Measurements from ENCODE around the gene MANEA. TPM values are rescaled to one million over a fixed set of nuclear protein-coding genes. Genes with fewer than 3 reads are reported as not detected.
A peak's percentile ranks its signal among the peaks of the same experiment; 100 is the strongest.
"Not testable (repeated sequence)": the region's sequence is repeated elsewhere in the genome, so short reads cannot be mapped to it uniquely, and the experiment has no call there.

Gene MANEA, protein sequence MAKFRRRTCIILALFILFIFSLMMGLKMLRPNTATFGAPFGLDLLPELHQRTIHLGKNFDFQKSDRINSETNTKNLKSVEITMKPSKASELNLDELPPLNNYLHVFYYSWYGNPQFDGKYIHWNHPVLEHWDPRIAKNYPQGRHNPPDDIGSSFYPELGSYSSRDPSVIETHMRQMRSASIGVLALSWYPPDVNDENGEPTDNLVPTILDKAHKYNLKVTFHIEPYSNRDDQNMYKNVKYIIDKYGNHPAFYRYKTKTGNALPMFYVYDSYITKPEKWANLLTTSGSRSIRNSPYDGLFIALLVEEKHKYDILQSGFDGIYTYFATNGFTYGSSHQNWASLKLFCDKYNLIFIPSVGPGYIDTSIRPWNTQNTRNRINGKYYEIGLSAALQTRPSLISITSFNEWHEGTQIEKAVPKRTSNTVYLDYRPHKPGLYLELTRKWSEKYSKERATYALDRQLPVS
- 5.7 and 6.3 TPM in 2 replicates for total RNA-seq

DNA sequence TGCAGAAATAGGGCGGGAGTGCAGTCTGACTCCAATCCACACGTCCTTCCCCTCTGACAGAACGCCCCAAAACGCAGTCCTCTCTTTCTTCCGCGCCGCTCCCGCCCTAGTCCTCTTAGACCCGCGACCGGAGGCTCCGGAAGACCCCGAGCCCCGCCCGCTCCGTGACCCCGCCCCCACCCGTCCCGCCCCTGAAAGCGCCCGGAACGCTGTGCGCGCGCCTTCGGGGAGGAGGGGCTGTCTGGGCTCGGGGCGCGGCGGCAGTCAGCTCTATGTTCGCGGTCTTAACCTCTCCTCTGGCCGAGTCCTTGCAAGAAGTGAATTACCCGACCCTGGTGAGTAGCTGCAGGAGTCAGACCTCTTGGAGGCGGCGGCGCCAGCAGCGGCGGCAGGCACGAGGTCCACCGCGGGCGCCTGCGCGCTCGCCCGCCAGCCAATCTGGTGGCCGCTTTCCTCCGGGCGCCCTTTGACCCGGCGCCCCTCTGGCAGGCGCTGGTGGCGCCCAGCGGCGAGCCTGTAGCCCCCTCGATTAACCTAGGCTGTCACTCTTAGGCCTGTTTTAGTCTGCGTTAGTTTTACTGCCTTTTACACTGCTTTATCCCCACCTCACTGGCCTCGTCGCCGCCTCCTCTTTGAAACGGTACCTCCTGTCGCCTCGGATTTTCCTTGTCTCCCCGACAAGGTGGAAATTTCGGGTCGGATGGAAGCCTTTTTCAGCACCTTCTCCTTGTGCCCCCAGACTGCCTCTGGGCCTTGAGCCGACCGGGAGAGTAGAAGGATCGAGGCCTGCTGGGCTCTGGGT, at the start of gene MANEA:
Gene MANEA (plus strand): TSS at position 232 of the 802 bp plus-strand sequence. CDS start 8,905 bp downstream, outside the sequence.
- peak; percentile 74 to 90 for DNase-seq (ENCODE audit: low read depth in 2 of 2)

DNA sequence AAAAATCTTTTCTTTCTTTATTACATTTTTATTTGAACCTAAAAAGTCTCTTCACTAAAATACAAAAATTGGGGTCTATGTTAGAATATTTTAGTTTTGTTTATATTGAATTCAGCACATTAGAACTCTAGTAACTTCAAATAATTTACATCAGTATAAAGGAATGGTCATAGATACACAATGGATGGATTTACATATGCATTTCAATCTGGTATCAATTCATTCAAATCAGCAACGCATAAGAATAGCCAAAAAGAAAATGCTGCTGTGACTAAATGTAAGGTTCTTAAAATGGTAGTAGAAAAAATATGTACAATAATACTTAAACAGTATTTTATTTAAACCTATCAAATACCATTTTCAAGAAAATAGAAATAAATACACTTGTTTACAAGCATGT, 47.6 kb upstream of the MANEA start:
- no peak for DNase-seq (ENCODE audit: low read depth in 2 of 2)

DNA sequence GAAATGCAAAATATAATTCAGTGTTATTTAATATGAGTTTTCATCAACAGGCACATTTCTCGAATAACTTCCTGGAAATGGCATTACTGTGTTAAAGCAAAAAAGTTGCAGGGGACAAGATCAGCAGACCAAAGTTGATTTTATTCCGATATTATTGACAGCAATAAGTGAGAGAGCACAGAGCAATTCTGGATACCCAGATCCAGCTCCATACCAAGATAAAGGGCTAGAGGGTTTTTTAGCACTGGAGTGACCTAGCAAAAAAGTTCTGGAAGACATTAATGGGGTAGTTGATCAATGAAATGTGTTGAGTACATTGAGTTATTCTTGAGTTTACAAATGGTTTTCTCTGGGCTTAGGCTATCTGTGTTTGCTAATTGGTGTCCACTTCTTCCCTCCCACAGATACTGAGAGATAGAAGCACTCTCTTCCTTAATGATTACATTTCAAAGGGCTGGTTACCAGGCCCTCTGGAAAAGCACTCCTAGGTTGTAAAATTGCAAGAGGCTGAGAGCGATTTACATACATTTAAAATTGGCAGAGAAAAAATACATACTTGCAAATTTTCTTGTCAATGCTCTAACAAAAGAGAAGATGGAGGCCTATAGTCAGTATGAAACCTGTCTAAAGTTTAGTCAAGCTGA, 47.0 kb upstream of the MANEA start:
- DNase-seq (ENCODE audit: low read depth in 2 of 2): no peak

GRCh38 chr6:95543798-95544197, 33.5 kb upstream of the MANEA start:
- DNase-seq (ENCODE audit: low read depth in 2 of 2): no peak

DNA sequence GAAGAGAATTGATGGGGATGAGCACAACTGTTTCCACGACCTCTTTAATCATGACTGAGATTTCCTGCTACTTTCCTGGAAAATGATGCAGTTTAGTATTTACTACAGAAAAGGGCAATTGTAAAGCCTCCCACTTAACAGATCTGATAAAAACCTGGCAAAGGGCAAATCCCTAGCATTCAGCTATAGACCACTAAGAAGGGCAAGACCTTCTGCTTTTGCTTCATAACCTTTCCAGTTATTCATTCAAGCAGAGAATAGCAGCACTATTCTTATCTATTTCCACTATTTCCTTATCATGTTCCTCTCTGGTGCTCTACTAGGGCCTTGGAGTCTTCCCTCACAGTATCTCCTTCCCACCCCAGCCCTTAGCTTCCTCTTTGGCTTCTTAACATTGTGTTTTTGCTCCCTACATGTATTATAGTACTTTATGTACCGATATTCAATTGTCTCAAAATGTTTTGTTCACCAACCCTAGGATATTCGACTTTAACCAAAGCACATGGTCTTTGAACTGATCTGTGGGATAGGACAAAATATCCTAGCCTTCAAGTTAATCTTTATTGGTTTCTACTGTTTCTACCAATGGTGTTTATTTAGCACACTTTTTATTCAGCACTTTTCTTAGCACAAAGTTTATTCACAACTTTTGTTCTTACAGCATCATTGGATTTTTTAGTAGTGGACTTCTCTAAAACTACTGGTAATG, 32.7 kb upstream of the MANEA start:
- DNase-seq (ENCODE audit: low read depth in 2 of 2): no peak

DNA sequence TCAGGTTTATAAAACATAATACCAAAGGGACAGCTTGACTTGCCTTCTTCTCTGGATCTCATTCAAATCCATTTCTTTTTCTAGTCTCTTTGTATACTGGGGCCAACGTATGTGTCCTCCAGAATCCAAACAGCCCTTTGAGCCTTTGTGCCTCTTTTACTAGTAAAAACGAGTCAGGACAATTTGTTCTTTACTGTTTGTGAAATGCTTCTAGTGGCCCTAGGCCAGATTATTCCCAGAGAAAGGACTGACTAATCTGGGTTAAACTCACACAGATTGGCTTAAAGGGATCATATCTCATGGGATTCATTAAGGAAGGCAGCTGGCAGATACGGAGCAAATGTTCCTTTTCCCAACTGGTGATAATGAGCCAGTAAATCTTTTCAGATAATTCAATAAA, 32.1 kb upstream of the MANEA start:
- no peak for DNase-seq (ENCODE audit: low read depth in 2 of 2)

GRCh38 chr6:95545686-95546085, 31.6 kb upstream of the MANEA start:
- no peak for DNase-seq (ENCODE audit: low read depth in 2 of 2)

DNA sequence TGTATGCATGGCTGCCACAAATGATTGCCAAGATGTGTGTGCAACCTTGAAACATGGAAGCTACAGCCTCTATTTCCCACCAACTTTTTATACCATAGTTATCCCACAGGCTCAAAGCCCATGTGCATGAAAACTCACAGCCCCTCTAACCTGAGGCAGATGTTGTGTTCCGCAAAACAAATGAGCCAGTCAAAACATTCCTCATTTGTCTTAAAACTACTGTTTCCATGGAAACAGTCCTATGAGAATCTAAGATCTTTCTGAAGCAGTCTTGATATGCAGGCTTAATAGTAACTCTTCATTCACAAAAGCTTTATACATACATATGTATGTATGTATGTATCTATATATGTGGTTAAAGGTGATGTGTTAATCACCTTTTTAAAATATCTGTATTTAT, 31.2 kb upstream of the MANEA start:
- DNase-seq (ENCODE audit: low read depth in 2 of 2): no peak

GRCh38 chr6:95547043-95547442, 30.3 kb upstream of the MANEA start:
- no peak for DNase-seq (ENCODE audit: low read depth in 2 of 2)

GRCh38 chr6:95548188-95548786, 29.0 kb upstream of the MANEA start:
- DNase-seq (ENCODE audit: low read depth in 2 of 2): no peak

- no peak for DNase-seq (ENCODE audit: low read depth in 2 of 2)
Measured at GRCh38 chr6:95551678-95552324, 25.5 kb upstream of the MANEA start.

DNA sequence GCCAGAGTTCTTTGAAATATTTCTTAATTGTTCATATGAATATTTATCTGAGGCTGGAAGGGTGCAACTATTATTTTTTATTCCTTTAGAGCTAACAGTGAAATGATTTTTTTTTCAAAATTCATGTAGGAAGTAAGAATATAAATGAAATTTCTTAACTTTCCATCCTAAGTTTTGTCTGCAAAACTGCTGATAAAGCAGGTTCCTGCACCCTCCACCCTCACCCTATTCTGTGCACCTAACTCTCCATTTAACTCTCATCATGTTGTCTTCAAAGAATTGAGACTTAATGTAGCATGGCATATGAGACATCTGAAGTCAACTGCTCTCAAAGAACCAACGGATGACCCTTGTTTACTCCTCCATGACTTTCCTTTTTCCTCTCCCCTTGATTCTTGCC, 23.5 kb upstream of the MANEA start:
- no peak for DNase-seq (ENCODE audit: low read depth in 2 of 2)

- DNase-seq (ENCODE audit: low read depth in 2 of 2): not testable (repeated sequence)
Measured at GRCh38 chr6:95560956-95561355, 16.4 kb upstream of the MANEA start.

DNA sequence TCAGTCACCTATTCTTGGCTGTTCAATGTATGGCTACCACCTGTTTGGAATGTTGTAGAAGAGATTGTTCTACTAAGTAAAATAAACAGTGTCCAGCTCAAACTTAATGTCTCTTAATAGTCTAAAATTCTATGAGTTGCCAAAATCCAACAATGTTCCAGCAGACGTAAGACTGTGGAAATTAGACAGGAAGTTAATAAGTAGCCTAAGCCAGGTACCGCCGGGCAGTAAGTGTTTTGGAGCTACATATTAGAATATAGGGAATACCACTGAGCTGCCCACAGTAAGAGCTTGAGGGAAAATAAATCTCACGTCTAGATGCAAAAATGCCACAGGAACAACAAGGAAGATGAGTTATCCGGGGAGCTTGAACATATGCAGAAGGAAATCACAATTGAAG, 7.8 kb upstream of the MANEA start:
- no peak for DNase-seq (ENCODE audit: low read depth in 2 of 2)

DNA sequence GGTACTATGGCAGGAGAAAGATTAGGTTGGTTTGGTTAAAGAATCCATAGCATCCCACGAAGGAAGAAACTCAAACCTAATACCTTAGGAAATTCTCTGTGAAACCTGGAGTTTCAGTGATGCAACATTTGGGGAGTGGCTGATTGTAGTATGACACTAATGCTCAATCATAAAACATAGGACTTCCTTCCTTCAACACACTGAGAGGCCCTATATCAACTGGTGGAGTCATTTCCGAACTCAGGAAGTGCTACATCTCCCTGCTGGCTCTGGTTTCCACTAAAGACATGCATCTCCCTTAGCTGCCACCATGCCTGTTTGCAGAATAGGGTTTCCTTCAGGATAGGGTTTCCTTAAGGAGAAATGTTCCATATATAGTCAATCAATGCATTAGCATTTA, 5.2 kb upstream of the MANEA start:
- DNase-seq (ENCODE audit: low read depth in 2 of 2): peak; percentile 49 to 63

DNA sequence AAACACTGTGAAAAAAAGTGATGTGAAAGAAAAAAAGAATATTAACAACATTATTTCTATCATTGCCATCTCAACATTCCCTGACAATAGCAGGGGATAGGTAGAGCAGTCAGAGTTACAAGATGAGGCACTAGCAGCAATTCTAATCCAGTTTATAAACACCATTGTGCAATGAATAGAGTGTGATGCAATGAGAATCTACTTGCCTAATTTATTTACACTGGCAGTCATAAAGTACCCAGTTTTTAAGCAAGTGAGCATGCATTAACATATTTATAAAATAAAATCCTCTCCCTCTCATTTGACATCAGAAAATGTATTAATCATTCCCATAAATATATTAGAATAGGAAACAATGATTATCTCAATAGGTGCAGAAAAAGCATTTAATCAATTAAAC, 2.5 kb upstream of the MANEA start:
- DNase-seq (ENCODE audit: low read depth in 2 of 2): peak in 1 of 2 donors; percentile 22

DNA sequence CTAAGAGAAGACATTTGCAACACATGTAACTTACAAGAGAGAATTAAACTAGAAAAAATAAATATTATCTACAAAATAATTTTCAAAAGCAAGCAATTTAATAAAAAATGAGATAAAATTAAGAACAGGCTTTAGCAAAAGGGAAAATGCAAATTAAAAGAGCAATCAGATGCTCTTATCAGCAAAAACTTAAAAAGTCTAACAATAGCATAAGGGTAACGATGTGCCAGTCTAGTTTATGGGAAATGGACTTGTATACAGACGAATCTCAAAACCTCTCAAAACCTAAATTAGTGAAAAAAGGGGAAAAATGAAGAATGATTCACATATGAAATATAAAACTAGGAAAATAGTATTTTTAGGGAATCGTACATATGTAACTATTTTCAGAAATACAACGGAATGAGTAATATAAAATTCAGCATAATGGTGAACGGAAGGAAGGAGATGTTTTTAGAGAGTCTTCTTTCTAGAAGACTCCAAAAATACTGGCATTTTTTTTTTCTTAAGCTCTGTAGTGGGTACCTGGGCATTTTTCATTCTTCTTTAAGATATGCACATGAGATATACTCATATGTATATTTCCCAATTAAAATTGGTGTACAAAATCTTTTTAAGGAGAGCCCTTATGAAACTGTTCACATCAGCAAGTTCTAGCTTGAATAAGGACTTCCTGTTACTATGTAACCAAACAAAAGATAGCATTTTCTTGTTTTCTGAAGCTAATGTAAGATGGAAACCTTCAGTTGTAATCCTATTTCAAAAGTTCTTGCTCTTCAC, 927 bp upstream of the MANEA start:
- DNase-seq (ENCODE audit: low read depth in 2 of 2): peak; percentile 22 to 23

GRCh38 chr6:95576998-95577303, 384 bp upstream of the MANEA start:
- DNase-seq (ENCODE audit: low read depth in 2 of 2): no peak

- DNase-seq (ENCODE audit: low read depth in 2 of 2): peak in 1 of 2 donors; percentile 44
Measured at GRCh38 chr6:95578106-95578410, 723 bp downstream of the MANEA start.

- DNase-seq (ENCODE audit: low read depth in 2 of 2): no peak
Measured at GRCh38 chr6:95581073-95581472, 3.7 kb downstream of the MANEA start.
